HepG2 (cell line): ENCODE data around the gene CTDNEP1.

Experiments used
- CAMTA2 ChIP-seq: sonication (generic); formaldehyde crosslinking; IDR thresholded peaks from 2 replicates; pipeline ENCODE4 v1.4.0; 2020; ENCODE audit warnings: mild to moderate bottlenecking, missing genetic modification reagents, borderline replicate concordance
- CEBPB ChIP-seq: IDR thresholded peaks from 2 replicates; pipeline ENCODE4 v1.6.1; 2011; ENCODE audit warnings: low read depth, low read length, improper control_type of control experiment, borderline replicate concordance
- CTCF ChIP-seq: sonication (generic); formaldehyde crosslinking; IDR thresholded peaks from 2 replicates; pipeline ENCODE4 v1.5.0; 2020; ENCODE audit warnings: mild to moderate bottlenecking, missing genetic modification reagents, moderate library complexity
- DNMT3B ChIP-seq: conservative IDR thresholded peaks from 2 replicates; pipeline ENCODE4 v1.6.1; 2016; ENCODE audit warnings: missing biosample characterization, control low read depth
- HNF4A ChIP-seq: sonication (generic); formaldehyde crosslinking; IDR thresholded peaks from 2 replicates; pipeline ENCODE4 v1.4.0; 2020; ENCODE audit warnings: missing genetic modification reagents
- MZF1 ChIP-seq: sonication (generic); formaldehyde crosslinking; IDR thresholded peaks from 2 replicates; pipeline ENCODE4 v1.8.1; 2023; ENCODE audit warnings: mild to moderate bottlenecking, missing genetic modification reagents, borderline replicate concordance
- REST ChIP-seq, 2 experiments: IDR thresholded peaks; 2 replicates each; pipeline ENCODE4 v1.6.1; 2011 to 2012; ENCODE audit warnings: low read length in 2 of 2, borderline replicate concordance in 1 of 2, low read depth in 1 of 2, mild to moderate bottlenecking in 1 of 2, moderate library complexity in 1 of 2
- RFXANK ChIP-seq: IDR thresholded peaks from 2 replicates; pipeline ENCODE4 v1.6.1; 2016
- SP140L ChIP-seq: sonication (generic); formaldehyde crosslinking; IDR thresholded peaks from 2 replicates; pipeline ENCODE4 v1.4.0; 2020; ENCODE audit warnings: missing genetic modification reagents, borderline replicate concordance
- ZNF766 ChIP-seq: sonication (generic); formaldehyde crosslinking; IDR thresholded peaks from 2 replicates; pipeline ENCODE4 v1.5.0; 2020; ENCODE audit warnings: missing genetic modification reagents, borderline replicate concordance

- TF ChIP-seq CEBPB (no peak), MZF1 (no peak), HNF4A (CRISPR knock-in tag) (no peak), DNMT3B (CRISPR knock-in tag) (no peak), RFXANK (CRISPR knock-in tag) (no peak), SP140L (no peak), CTCF (CRISPR knock-in tag) (no peak), CAMTA2 (no peak), REST (IDR thresholded peaks at IDR 0.05; ENCODE audit: borderline replicate concordance in 1 of 2, low read depth in 1 of 2, low read length in 2 of 2) (no peak), ZNF766 (CRISPR knock-in tag) (no peak)
Measured at GRCh38 chr17:7224661-7225111, 26.8 kb downstream of the CTDNEP1 start.
